IMR-90 (cell line): Measurements from ENCODE around the gene ABR. TPM values are rescaled to one million over a fixed set of nuclear protein-coding genes. Genes with fewer than 3 reads are reported as not detected.
A peak's percentile ranks its signal among the peaks of the same experiment; 100 is the strongest.

Experiments
- ATAC-seq: fragments of 200-7000 bp; cut with Tn5 transposase; 2 replicates; pipeline ENCODE4 v1.9.1; 2020; ENCODE audit warnings: low read depth, mild to moderate bottlenecking, moderate library complexity
- BruUV-seq: library from RNA; stranded (reverse); fragments of 400-500 nt; replicated peaks from 2 replicates; lab custom pipeline; 2021; lab: Mats Ljungman, UMichigan
- CTCF ChIA-PET: fragments of 300-600 bp; formaldehyde crosslinking; extraction: SDS; loops from one replicate; lab custom pipeline; 2021; ENCODE audit warnings: antibody characterized with exemption; lab: Yijun Ruan, JAX
- POLR2A ChIA-PET: fragments of 300-600 bp; sonication (Branson Sonifier 250); formaldehyde crosslinking; loops from one replicate; lab custom pipeline; 2022; ENCODE audit warnings: antibody characterized with exemption; ENCODE audit not compliant: unreplicated experiment; lab: Charles Lee
- DNase-seq: peaks from one replicate; pipeline ENCODE4 v3.0.0; 2013
- H2AFZ ChIP-seq: replicated peaks from 2 replicates; pipeline ENCODE3; 2013; ENCODE audit warnings: low read length, mild to moderate bottlenecking; ENCODE audit not compliant: poor library complexity
- H2AK5ac ChIP-seq: 2 replicates; pipeline ENCODE4 v1.6.1; 2013; ENCODE audit warnings: low read depth, low read length, inconsistent platforms
- H2AK9ac ChIP-seq: replicated peaks from 2 replicates; pipeline ENCODE3; 2013; ENCODE audit warnings: mild to moderate bottlenecking, low read depth, low read length, moderate library complexity; ENCODE audit not compliant: poor library complexity
- H2BK120ac ChIP-seq: 2 replicates; pipeline ENCODE4 v1.6.1; 2013; ENCODE audit warnings: low read depth, low read length, inconsistent platforms
- H2BK15ac ChIP-seq: 3 replicates; pipeline ENCODE4 v1.6.1; 2013; ENCODE audit warnings: low read depth, low read length, inconsistent platforms
- H2BK20ac ChIP-seq: 2 replicates; pipeline ENCODE4 v1.6.1; 2013; ENCODE audit warnings: low read depth, mild to moderate bottlenecking, inconsistent platforms, low read length, moderate library complexity
- H2BK5ac ChIP-seq: 2 replicates; pipeline ENCODE4 v1.6.1; 2013; ENCODE audit warnings: mild to moderate bottlenecking, low read depth, low read length, inconsistent platforms; ENCODE audit not compliant: poor library complexity, severe bottlenecking
- H3K14ac ChIP-seq: replicated peaks from 2 replicates; pipeline ENCODE4 v1.6.1; 2013; ENCODE audit warnings: low read depth, low read length, inconsistent platforms
- H3K18ac ChIP-seq: 2 replicates; pipeline ENCODE4 v1.6.1; 2013; ENCODE audit warnings: low read depth, low read length, control low read depth
- H3K23ac ChIP-seq: 2 replicates; pipeline ENCODE4 v1.6.1; 2013; ENCODE audit warnings: low read depth, low read length, inconsistent platforms
- H3K27ac ChIP-seq: 2 replicates; pipeline ENCODE4 v1.5.1; 2013; ENCODE audit warnings: mild to moderate bottlenecking, control low read depth, low read length; ENCODE audit not compliant: insufficient read depth
- H3K27me3 ChIP-seq: 2 replicates; pipeline ENCODE4 v1.6.1; 2013; ENCODE audit warnings: low read length; ENCODE audit not compliant: control insufficient read depth, insufficient read depth
- H3K36me3 ChIP-seq: 2 replicates; pipeline ENCODE4 v1.6.1; 2013; ENCODE audit warnings: low read length, mixed read lengths; ENCODE audit not compliant: control insufficient read depth, insufficient read depth
- H3K4ac ChIP-seq: 2 replicates; pipeline ENCODE4 v1.6.1; 2013; ENCODE audit warnings: low read depth, low read length, inconsistent platforms
- H3K4me1 ChIP-seq: 2 replicates; pipeline ENCODE4 v1.6.1; 2013; ENCODE audit warnings: low read length, mixed read lengths; ENCODE audit not compliant: control insufficient read depth, insufficient read depth
- H3K4me2 ChIP-seq: 2 replicates; pipeline ENCODE4 v1.6.1; 2013; ENCODE audit warnings: low read depth, mild to moderate bottlenecking, control low read depth, low read length, moderate library complexity
- H3K4me3 ChIP-seq: 2 replicates; pipeline ENCODE4 v1.5.1; 2013; ENCODE audit warnings: low read depth, mild to moderate bottlenecking, control low read depth, low read length, moderate library complexity; ENCODE audit not compliant: insufficient read depth
- H3K56ac ChIP-seq: 2 replicates; pipeline ENCODE4 v1.6.1; 2013; ENCODE audit warnings: low read length, inconsistent platforms; ENCODE audit not compliant: insufficient read depth; ENCODE audit errors: extremely low read depth
- H3K79me1 ChIP-seq, 2 experiments: 2 replicates each; pipeline ENCODE4 v1.6.1; 2013; ENCODE audit warnings: low read length in 2 of 2, inconsistent platforms in 1 of 2, low read depth in 1 of 2
- H3K9ac ChIP-seq: 2 replicates; pipeline ENCODE4 v1.6.1; 2013; ENCODE audit warnings: low read depth, low read length, control low read depth
- H3K9me1 ChIP-seq: 2 replicates; pipeline ENCODE4 v1.6.1; 2013; ENCODE audit warnings: low read length, inconsistent platforms; ENCODE audit not compliant: insufficient read depth
- H3K9me3 ChIP-seq: 2 replicates; pipeline ENCODE4 v1.6.1; 2013; ENCODE audit warnings: low read length; ENCODE audit not compliant: control insufficient read depth, insufficient read depth
- H4K20me1 ChIP-seq: 2 replicates; pipeline ENCODE4 v1.6.1; 2013; ENCODE audit warnings: low read length, inconsistent platforms; ENCODE audit not compliant: insufficient read depth
- H4K5ac ChIP-seq: 2 replicates; pipeline ENCODE4 v1.6.1; 2013; ENCODE audit warnings: mild to moderate bottlenecking, low read depth, low read length, control low read depth
- H4K8ac ChIP-seq, 2 experiments: 2 replicates each; pipeline ENCODE4 v1.6.1; 2013; ENCODE audit warnings: low read depth in 2 of 2, low read length in 2 of 2, control low read depth in 1 of 2, inconsistent platforms in 1 of 2
- H4K91ac ChIP-seq: 2 replicates; pipeline ENCODE4 v1.6.1; 2013; ENCODE audit warnings: low read depth, low read length, inconsistent platforms; ENCODE audit not compliant: insufficient read depth
- BHLHE40 ChIP-seq: fragments of 150-350 bp; IDR thresholded peaks from 2 replicates; pipeline ENCODE4 v1.6.1; 2016; ENCODE audit warnings: mild to moderate bottlenecking, low read depth, low read length
- CTCF ChIP-seq: conservative IDR thresholded peaks from 2 replicates; pipeline ENCODE4 v1.5.1; 2012; ENCODE audit warnings: mild to moderate bottlenecking, low read depth, low read length, improper control_type of control experiment
- MAFK ChIP-seq: IDR thresholded peaks from 2 replicates; pipeline ENCODE4 v1.6.1; 2012; ENCODE audit warnings: low read depth, low read length, improper control_type of control experiment
- MAZ ChIP-seq: IDR thresholded peaks from 2 replicates; pipeline ENCODE4 v1.6.1; 2012; ENCODE audit warnings: low read depth, mild to moderate bottlenecking, low read length, improper control_type of control experiment, moderate library complexity, borderline replicate concordance
- MXI1 ChIP-seq: IDR thresholded peaks from 2 replicates; pipeline ENCODE4 v1.6.1; 2012; ENCODE audit warnings: low read depth, mild to moderate bottlenecking, low read length, moderate library complexity, borderline replicate concordance
- NFE2L2 ChIP-seq: fragments of 150-350 bp; IDR thresholded peaks from 2 replicates; pipeline ENCODE4 v1.6.1; 2016; ENCODE audit warnings: low read depth, mild to moderate bottlenecking, low read length
- RAD21 ChIP-seq: IDR thresholded peaks from 2 replicates; pipeline ENCODE4 v1.6.1; 2012; ENCODE audit warnings: low read length, improper control_type of control experiment
- whole genome bisulfite sequencing, 2 experiments: methylation state at CpG; one replicate each; pipeline versions ENCODE4 v1.1.5 to v1.1.7; 2013; ENCODE audit warnings: missing lambda C conversion rate in 2 of 2; ENCODE audit not compliant: insufficient read length in 1 of 2; ENCODE audit errors: extremely low coverage in 2 of 2; 5-methylcytosine and 5-hydroxymethylcytosine counted together
- dilution Hi-C: fragments of 300-500 bp; cut with HindIII; formaldehyde crosslinking; loops from one replicate; pipeline ENCODE4 v1.14.3; 2018; ENCODE audit warnings: low sequenced_read_pairs; ENCODE audit not compliant: unreplicated experiment
- in situ Hi-C: fragments of 300-500 bp; cut with MboI; formaldehyde crosslinking; loops from 3 replicates; pipeline ENCODE4 v1.14.3; 2019; ENCODE audit warnings: low sequenced_read_pairs, inconsistent platforms, mixed read lengths
- intact Hi-C: fragments of 100-400 bp; cut with micrococcal nuclease; formaldehyde crosslinking; loops from 2 replicates; pipeline ENCODE4 v1.10.0; 2022
- polyA plus RNA-seq, 3 experiments: library from polyadenylated mRNA; depleted of rRNA; stranded (reverse); fragments of >200 nt; gene quantifications; 2 replicates each; pipeline ENCODE4 v1.2.3, GENCODE V29; 2012; ENCODE audit warnings: low replicate concordance in 1 of 3
- total RNA-seq: library from RNA; depleted of rRNA; stranded (reverse); fragments of >200 nt; gene quantifications from 2 replicates; pipeline ENCODE4 v1.2.3, GENCODE V29; 2012
- TF ChIP-seq, protein P1 (sequence below): fragments of 150-350 bp; IDR thresholded peaks from 2 replicates; pipeline ENCODE4 v1.6.1; 2016; ENCODE audit warnings: low read depth, mild to moderate bottlenecking, low read length, moderate library complexity, borderline replicate concordance
- TF ChIP-seq, protein P2 (sequence below): fragments of 150-350 bp; IDR thresholded peaks from 2 replicates; pipeline ENCODE4 v1.6.1; 2017; ENCODE audit warnings: mild to moderate bottlenecking, antibody characterized with exemption, low read length, low read depth

The ABR gene
- total and polyA plus RNA-seq, 2 of the 4 experiments (the other 2 are of a cell fraction) = 28.3 to 79.7 TPM

DNA sequence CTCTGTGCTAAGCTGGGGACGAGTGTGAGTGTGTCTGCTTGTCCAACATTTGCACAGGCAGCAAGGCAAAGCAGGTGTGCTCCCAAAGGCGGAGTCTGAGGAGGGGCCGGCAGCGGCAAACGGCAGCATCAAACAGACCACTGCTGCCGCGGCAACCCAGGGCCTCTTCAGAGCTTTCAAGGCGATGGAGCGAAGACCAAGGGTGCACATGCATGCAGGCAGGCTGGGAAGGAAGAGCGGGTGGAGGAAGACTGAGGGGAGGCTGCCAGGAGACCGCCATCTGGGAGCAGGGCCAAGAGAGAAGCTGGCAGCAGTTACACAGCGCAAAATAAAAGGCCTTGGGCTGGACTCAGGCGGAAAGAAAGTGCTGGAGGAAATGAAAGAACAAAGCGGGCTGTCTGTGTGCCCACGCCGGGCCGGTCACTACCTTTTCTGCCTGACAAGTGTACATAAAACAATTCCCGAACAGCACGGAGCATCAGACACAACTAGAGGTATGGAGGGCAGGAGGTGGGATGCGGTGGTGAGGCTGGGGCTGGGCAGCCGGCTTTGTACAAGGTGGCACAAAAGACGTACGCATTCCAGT is 174.3 kb downstream of the ABR start:
- 0 out of 2 replicates have a peak overlapping the region, but pooled peaks have one; percentile 14 for H3K14ac ChIP-seq
- intact Hi-C loops = no loop called here
- ChIA-PET CTCF (no interaction called here), POLR2A (no interaction called here)
- no peak overlapping the region for H3K9ac ChIP-seq
- H3K79me1 ChIP-seq = peaks cover 6 to 43% of the 10 kb centered on the region in 2 experiments; a peak in 2 of 4 replicates
- H4K20me1 ChIP-seq = peaks cover 53% of the 10 kb centered on the region
- H3K36me3 ChIP-seq = peaks cover 62% of the 10 kb centered on the region
- DNase-seq (peak; percentile 54), ATAC-seq (no peak)
- 41% methylated on average over 14 of the region's 23 CpGs; no CpG with 5 or more reads in 1 of the 2 experiments for WGBS, 2 experiments
- H2BK20ac ChIP-seq = no peak overlapping the region
- dilution Hi-C loops = no loop called here
- H3K23ac ChIP-seq = no peak overlapping the region
- H3K56ac ChIP-seq = no peak overlapping the region
- no peak overlapping the region for H4K91ac ChIP-seq
- H2AFZ ChIP-seq = no peak overlapping the region
- no peak overlapping the region for H3K4me2 ChIP-seq
- peak overlapping the region; percentile 27; the same call in 1 of the 2 replicates for H2AK5ac ChIP-seq
- no peak overlapping the region for H2AK9ac ChIP-seq
- no peak overlapping the region for H2BK5ac ChIP-seq
- H3K4ac ChIP-seq = peak overlapping the region; percentile 33
- no peak overlapping the region for H3K4me3 ChIP-seq
- H4K8ac ChIP-seq = no peak overlapping the region; a peak in 1 of 4 replicates
- no peak overlapping the region for H3K18ac ChIP-seq
- no peak overlapping the region for H2BK15ac ChIP-seq
- H3K27ac ChIP-seq = no peak overlapping the region
- H3K27me3 ChIP-seq = no peaks in the 10 kb centered on the region
- peaks cover 41% of the 10 kb centered on the region for H3K4me1 ChIP-seq
- TF ChIP-seq, protein P1, sequence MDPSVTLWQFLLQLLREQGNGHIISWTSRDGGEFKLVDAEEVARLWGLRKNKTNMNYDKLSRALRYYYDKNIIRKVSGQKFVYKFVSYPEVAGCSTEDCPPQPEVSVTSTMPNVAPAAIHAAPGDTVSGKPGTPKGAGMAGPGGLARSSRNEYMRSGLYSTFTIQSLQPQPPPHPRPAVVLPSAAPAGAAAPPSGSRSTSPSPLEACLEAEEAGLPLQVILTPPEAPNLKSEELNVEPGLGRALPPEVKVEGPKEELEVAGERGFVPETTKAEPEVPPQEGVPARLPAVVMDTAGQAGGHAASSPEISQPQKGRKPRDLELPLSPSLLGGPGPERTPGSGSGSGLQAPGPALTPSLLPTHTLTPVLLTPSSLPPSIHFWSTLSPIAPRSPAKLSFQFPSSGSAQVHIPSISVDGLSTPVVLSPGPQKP = no peak
- no peak for TF ChIP-seq MAFK
- TF ChIP-seq MAZ = no peak
- no peak for TF ChIP-seq RAD21
- no peak for TF ChIP-seq NFE2L2
- no peak for TF ChIP-seq CTCF
- no peak for TF ChIP-seq MXI1
- no peak for TF ChIP-seq BHLHE40
- TF ChIP-seq, protein P2, sequence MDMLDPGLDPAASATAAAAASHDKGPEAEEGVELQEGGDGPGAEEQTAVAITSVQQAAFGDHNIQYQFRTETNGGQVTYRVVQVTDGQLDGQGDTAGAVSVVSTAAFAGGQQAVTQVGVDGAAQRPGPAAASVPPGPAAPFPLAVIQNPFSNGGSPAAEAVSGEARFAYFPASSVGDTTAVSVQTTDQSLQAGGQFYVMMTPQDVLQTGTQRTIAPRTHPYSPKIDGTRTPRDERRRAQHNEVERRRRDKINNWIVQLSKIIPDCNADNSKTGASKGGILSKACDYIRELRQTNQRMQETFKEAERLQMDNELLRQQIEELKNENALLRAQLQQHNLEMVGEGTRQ = no peak
- H4K5ac ChIP-seq = no peak overlapping the region
- in situ Hi-C loops = no loop called here
- no peaks in the 10 kb centered on the region for H3K9me3 ChIP-seq
- no peak overlapping the region for H2BK120ac ChIP-seq
- no TSS peak for BruUV-seq
- peaks cover 23% of the 10 kb centered on the region for H3K9me1 ChIP-seq
